ENCODE measurements around the gene TCF12.

The TCF12 gene

GRCh38 chr15:56883088-56883487, 35.4 kb upstream of the TCF12 start:
- no peak for DNase-seq (ENCODE audit: low read depth)
- H3K4me3 ChIP-seq (ENCODE audit: low read length) = no peak overlapping the region
- TF ChIP-seq, protein P1, sequence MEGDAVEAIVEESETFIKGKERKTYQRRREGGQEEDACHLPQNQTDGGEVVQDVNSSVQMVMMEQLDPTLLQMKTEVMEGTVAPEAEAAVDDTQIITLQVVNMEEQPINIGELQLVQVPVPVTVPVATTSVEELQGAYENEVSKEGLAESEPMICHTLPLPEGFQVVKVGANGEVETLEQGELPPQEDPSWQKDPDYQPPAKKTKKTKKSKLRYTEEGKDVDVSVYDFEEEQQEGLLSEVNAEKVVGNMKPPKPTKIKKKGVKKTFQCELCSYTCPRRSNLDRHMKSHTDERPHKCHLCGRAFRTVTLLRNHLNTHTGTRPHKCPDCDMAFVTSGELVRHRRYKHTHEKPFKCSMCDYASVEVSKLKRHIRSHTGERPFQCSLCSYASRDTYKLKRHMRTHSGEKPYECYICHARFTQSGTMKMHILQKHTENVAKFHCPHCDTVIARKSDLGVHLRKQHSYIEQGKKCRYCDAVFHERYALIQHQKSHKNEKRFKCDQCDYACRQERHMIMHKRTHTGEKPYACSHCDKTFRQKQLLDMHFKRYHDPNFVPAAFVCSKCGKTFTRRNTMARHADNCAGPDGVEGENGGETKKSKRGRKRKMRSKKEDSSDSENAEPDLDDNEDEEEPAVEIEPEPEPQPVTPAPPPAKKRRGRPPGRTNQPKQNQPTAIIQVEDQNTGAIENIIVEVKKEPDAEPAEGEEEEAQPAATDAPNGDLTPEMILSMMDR (conservative IDR thresholded peaks at IDR 0.05; ENCODE audit: low read length) = no peak

GRCh38 chr15:56886363-56886931, 32.0 kb upstream of the TCF12 start:
- peak overlapping the region; percentile 59 for H3K4me3 ChIP-seq (ENCODE audit: low read length)
- TF ChIP-seq, protein P1 (conservative IDR thresholded peaks at IDR 0.05; ENCODE audit: low read length) = no peak
- no peak for DNase-seq (ENCODE audit: low read depth)

- TF ChIP-seq, protein P1 (conservative IDR thresholded peaks at IDR 0.05; ENCODE audit: low read length) = peak; percentile 24; the same call in 1 of the 2 replicates
- DNase-seq (ENCODE audit: low read depth) = peak; percentile 98
- peak overlapping the region; percentile 63 for H3K4me3 ChIP-seq (ENCODE audit: low read length)
These were observed 31.3 kb upstream of the TCF12 start for GRCh38 chr15:56886932-56887781.

- peak overlapping the region; percentile 63 for H3K4me3 ChIP-seq (ENCODE audit: low read length)
- DNase-seq (ENCODE audit: low read depth) = no peak
- TF ChIP-seq, protein P1 (conservative IDR thresholded peaks at IDR 0.05; ENCODE audit: low read length) = no peak
These were observed 30.5 kb upstream of the TCF12 start for GRCh38 chr15:56887782-56888438.

DNA sequence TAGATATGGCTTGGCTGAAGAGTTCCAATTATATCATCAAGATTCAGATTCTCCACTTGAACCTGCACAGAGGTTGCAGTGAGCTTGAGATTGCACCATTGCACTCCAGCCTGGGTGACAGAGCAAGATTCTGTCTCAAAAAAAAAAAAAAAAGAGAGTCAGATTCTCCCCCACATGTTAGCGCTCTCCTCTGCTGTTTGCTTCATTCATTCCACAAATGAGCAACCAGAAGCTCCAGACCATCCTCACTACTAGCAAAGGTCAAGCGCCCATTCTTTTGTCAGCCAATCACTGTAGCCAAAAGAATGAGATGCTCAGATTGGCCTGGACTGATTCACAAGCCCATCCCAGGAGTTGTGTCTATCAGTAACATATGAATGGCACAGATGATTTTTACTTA, 28.4 kb upstream of the TCF12 start:
- TF ChIP-seq, protein P1 (conservative IDR thresholded peaks at IDR 0.05; ENCODE audit: low read length) = no peak
- no peak for DNase-seq (ENCODE audit: low read depth)
- H3K4me3 ChIP-seq (ENCODE audit: low read length) = no peak overlapping the region

- no peak overlapping the region for H3K4me3 ChIP-seq (ENCODE audit: low read length)
- DNase-seq (ENCODE audit: low read depth) = no peak
- TF ChIP-seq, protein P1 (conservative IDR thresholded peaks at IDR 0.05; ENCODE audit: low read length) = no peak
These were observed 26.5 kb upstream of the TCF12 start for GRCh38 chr15:56891852-56892440.
